ENCODE data around the gene INO80C. TPM values are rescaled to one million over a fixed set of nuclear protein-coding genes. Genes with fewer than 3 reads are reported as not detected.

Gene INO80C
- total RNA-seq, 1 experiment from 2014 or later = 51.1 TPM

- DNase-seq = no peak
- Histone ChIP-seq H2BK15ac (ENCODE audit: low read depth, low read length) (no peak overlapping the region), H3K27me3 (ENCODE audit: insufficient read depth, low read length) (no peaks in the 10 kb centered on the region), H4K5ac (ENCODE audit: insufficient read length, low read depth, low read length) (no peak overlapping the region), H3K18ac (ENCODE audit: insufficient read length, low read depth, low read length) (no peak overlapping the region), H4K8ac (replicated peaks; ENCODE audit: insufficient read length, low read depth, low read length) (no peak overlapping the region), H3K79me2 (ENCODE audit: insufficient read depth, low read length) (no peaks in the 10 kb centered on the region), H3K56ac (ENCODE audit: insufficient read length, low read depth, low read length) (no peak overlapping the region), H3K79me1 (ENCODE audit: insufficient read depth, low read depth, low read length, poor library complexity, severe bottlenecking) (no peaks in the 10 kb centered on the region), H3K9me3 (ENCODE audit: control insufficient read depth, low read depth, low read length) (no peaks in the 10 kb centered on the region), H2BK5ac (ENCODE audit: insufficient read length, low read length) (no peak overlapping the region), H2BK20ac (ENCODE audit: low read depth, low read length, poor library complexity, severe bottlenecking) (no peak overlapping the region), H3K27ac (ENCODE audit: insufficient read length, low read depth, low read length) (no peak overlapping the region), H2AFZ (ENCODE audit: low read length) (no peak overlapping the region), H3K9ac (ENCODE audit: extremely low read depth, insufficient read length, low read length) (no peak overlapping the region), H3K23me2 (ENCODE audit: insufficient read length, low read depth, low read length, poor library complexity, severe bottlenecking) (no peaks in the 10 kb centered on the region), H3K4me1 (ENCODE audit: insufficient read depth, low read length) (no peaks in the 10 kb centered on the region), H2BK120ac (ENCODE audit: low read depth, low read length, poor library complexity, severe bottlenecking) (no peak overlapping the region), H3K14ac (ENCODE audit: insufficient read depth, low read length) (no peak overlapping the region), H4K91ac (ENCODE audit: insufficient read length, low read depth, low read length) (no peak overlapping the region), H3K4me2 (ENCODE audit: insufficient read depth, insufficient read length, low read length) (no peak overlapping the region), H2BK12ac (ENCODE audit: insufficient read length, low read depth, low read length) (no peak overlapping the region), H2AK5ac (ENCODE audit: insufficient read length, low read length) (no peak overlapping the region), H3T11ph (ENCODE audit: low read length) (no peak overlapping the region), H3K4ac (ENCODE audit: low read depth, low read length) (no peak overlapping the region), H3K23ac (ENCODE audit: insufficient read length, low read depth, low read length) (no peak overlapping the region), H4K20me1 (ENCODE audit: control insufficient read depth, insufficient read depth, insufficient read length) (no peaks in the 10 kb centered on the region)
- peaks cover 4 to 10% of the 10 kb centered on the region in 2 experiments for H3K4me1 Mint-ChIP-seq
- H3K4me3 Mint-ChIP-seq = no peak overlapping the region
- H3K36me3 Mint-ChIP-seq (ENCODE audit: insufficient read depth in 1 of 3, low read depth in 3 of 3) = no peaks in the 10 kb centered on the region
- no peaks in the 10 kb centered on the region for H3K9me3 Mint-ChIP-seq
- TF ChIP-seq CTCF (conservative IDR thresholded peaks at IDR 0.05) = no peak
- no peaks in the 10 kb centered on the region for H3K27me3 Mint-ChIP-seq (ENCODE audit: low read depth)
- no CpG with 5 or more reads among the region's 3 CpGs for WGBS (ENCODE audit: extremely low coverage, insufficient read length, low lambda C conversion rate)
- no peak overlapping the region; a peak in 2 of 7 replicates for H3K27ac Mint-ChIP-seq
Measured at GRCh38 chr18:35443434-35443833, 54.3 kb downstream of the INO80C start.
